Dermis blood vessel endothelial cell (primary cell): ENCODE data around the gene CLPSL2. TPM values are rescaled to one million over a fixed set of nuclear protein-coding genes. Genes with fewer than 3 reads are reported as not detected.
A peak's percentile ranks its signal among the peaks of the same experiment; 100 is the strongest.

Source experiments
- DNase-seq: peaks from one replicate; pipeline ENCODE4 v3.0.0; 2010
- total RNA-seq: library from RNA; depleted of rRNA; stranded (reverse); fragments of >200 nt; gene quantifications from 2 replicates; pipeline ENCODE4 v1.2.3, GENCODE V29; 2014

Gene CLPSL2
- total RNA-seq, 1 donor from 2014 or later = not detected

- no peak for DNase-seq
Observed at GRCh38 chr6:35747877-35748276, 28.5 kb upstream of the CLPSL2 start.

GRCh38 chr6:35750557-35750956, 25.8 kb upstream of the CLPSL2 start:
- DNase-seq = no peak

- DNase-seq = no peak
Observed at GRCh38 chr6:35751594-35751993, 24.8 kb upstream of the CLPSL2 start.

GRCh38 chr6:35752330-35752729, 24.1 kb upstream of the CLPSL2 start:
- DNase-seq = no peak

- no peak for DNase-seq
Observed at GRCh38 chr6:35754452-35755277, 21.7 kb upstream of the CLPSL2 start.

- DNase-seq = no peak
Observed at GRCh38 chr6:35755278-35755924, 21.0 kb upstream of the CLPSL2 start.

- peak; percentile 63 for DNase-seq
Observed at GRCh38 chr6:35757456-35758123, 18.8 kb upstream of the CLPSL2 start.

GRCh38 chr6:35759426-35759825, 17.0 kb upstream of the CLPSL2 start:
- DNase-seq = no peak

GRCh38 chr6:35765739-35766138, 10.7 kb upstream of the CLPSL2 start:
- no peak for DNase-seq

GRCh38 chr6:35769211-35769610, 7.2 kb upstream of the CLPSL2 start:
- no peak for DNase-seq

GRCh38 chr6:35771343-35771627, 5.1 kb upstream of the CLPSL2 start:
- no peak for DNase-seq

GRCh38 chr6:35774116-35774794, 2.1 kb upstream of the CLPSL2 start:
- DNase-seq = no peak

- DNase-seq = no peak
Observed at GRCh38 chr6:35775031-35775430, 1.4 kb upstream of the CLPSL2 start.

GRCh38 chr6:35777356-35778102, 1.1 kb downstream of the CLPSL2 start:
- DNase-seq = no peak

GRCh38 chr6:35778437-35778836, 2.0 kb downstream of the CLPSL2 start:
- DNase-seq = no peak

GRCh38 chr6:35780719-35781118, 4.3 kb downstream of the CLPSL2 start, which contains the start of gene CLPSL1:
CLPSL1 (plus strand) TSS chr6:35781019; CDS start chr6:35781111, 92 bp downstream.
- no peak for DNase-seq

GRCh38 chr6:35781290-35781689, 4.9 kb downstream of the CLPSL2 start:
- DNase-seq = no peak

GRCh38 chr6:35782424-35782823, 6.0 kb downstream of the CLPSL2 start:
- DNase-seq = no peak

GRCh38 chr6:35784200-35784599, 7.8 kb downstream of the CLPSL2 start:
- no peak for DNase-seq

GRCh38 chr6:35786272-35786671, 9.9 kb downstream of the CLPSL2 start:
- DNase-seq = no peak

- no peak for DNase-seq
Observed at GRCh38 chr6:35786810-35787209, 10.4 kb downstream of the CLPSL2 start.
